Panc1 (cell line): ENCODE measurements around the gene TMSB15C. TPM values are rescaled to one million over a fixed set of nuclear protein-coding genes. Genes with fewer than 3 reads are reported as not detected.
"Not testable (repeated sequence)": the region's sequence is repeated elsewhere in the genome, so short reads cannot be mapped to it uniquely, and the experiment has no call there.

ENCODE experiments used
- ATAC-seq: fragments of 200-7000 bp; cut with Tn5 transposase; 2 replicates; pipeline ENCODE4 v1.9.1; 2020; ENCODE audit warnings: mild to moderate bottlenecking, moderate library complexity
- Bru-seq: library from RNA; stranded (reverse); fragments of 400-500 nt; gene quantifications from one replicate; lab custom pipeline; 2021; lab: Mats Ljungman, UMichigan
- BruChase-seq, 2 experiments: library from RNA; stranded (reverse); fragments of 400-500 nt; gene quantifications; one replicate each; lab custom pipeline; 2021; lab: Mats Ljungman, UMichigan
- BruUV-seq: library from RNA; stranded (reverse); fragments of 400-500 nt; replicated peaks from 2 replicates; lab custom pipeline; 2021; lab: Mats Ljungman, UMichigan
- CTCF ChIA-PET: fragments of 300-600 bp; sonication (Branson Sonifier 250); formaldehyde crosslinking; loops from one replicate; lab custom pipeline; 2022; ENCODE audit warnings: antibody characterized with exemption; lab: Charles Lee
- POLR2A ChIA-PET: fragments of 300-600 bp; sonication (Branson Sonifier 250); formaldehyde crosslinking; loops from one replicate; lab custom pipeline; 2022; ENCODE audit warnings: antibody characterized with exemption; lab: Charles Lee
- DNase-seq: peaks from one replicate; pipeline ENCODE4 v3.0.0-alpha.2; 2010; ENCODE audit warnings: low read depth, low spot score
- H3K27ac ChIP-seq: 2 replicates; pipeline ENCODE4 v1.5.1; 2011; ENCODE audit warnings: mild to moderate bottlenecking, low read length, inconsistent platforms
- H3K27me3 ChIP-seq: fragments of 200-500 bp; sonication (Bioruptor generic); 2 replicates; pipeline ENCODE4 v1.6.0; 2014; ENCODE audit warnings: low read length, inconsistent platforms; ENCODE audit not compliant: control insufficient read depth, insufficient read depth
- H3K36me3 ChIP-seq: fragments of 200-500 bp; sonication (Bioruptor generic); 2 replicates; pipeline ENCODE4 v1.5.1; 2014; ENCODE audit warnings: inconsistent platforms, mild to moderate bottlenecking, low read length, moderate library complexity; ENCODE audit not compliant: control insufficient read depth, insufficient read depth
- H3K4me1 ChIP-seq: 2 replicates; pipeline ENCODE4 v1.5.1; 2011; ENCODE audit warnings: inconsistent platforms, mild to moderate bottlenecking, low read length, moderate library complexity; ENCODE audit not compliant: control insufficient read depth, insufficient read depth
- H3K4me3 ChIP-seq, 2 experiments: 2 replicates each; pipeline ENCODE4 v1.5.1; 2011 to 2012; ENCODE audit warnings: low read depth in 2 of 2, low read length in 2 of 2, mild to moderate bottlenecking in 2 of 2, inconsistent platforms in 1 of 2, moderate library complexity in 1 of 2
- H3K9me3 ChIP-seq: fragments of 200-500 bp; sonication (Bioruptor generic); 2 replicates; pipeline ENCODE4 v1.5.1; 2014; ENCODE audit warnings: low read depth, mild to moderate bottlenecking, inconsistent platforms, low read length, moderate library complexity; ENCODE audit not compliant: control insufficient read depth, insufficient read depth
- POLR2AphosphoS5 ChIP-seq: IDR thresholded peaks from 2 replicates; pipeline ENCODE4 v1.6.1; 2012; ENCODE audit warnings: mild to moderate bottlenecking, low read depth, low read length, moderate library complexity
- REST ChIP-seq, 2 experiments: IDR thresholded peaks; 2 replicates each; pipeline ENCODE4 v1.6.1; 2011 to 2012; ENCODE audit warnings: low read depth in 2 of 2, control low read depth in 1 of 2, low read length in 1 of 2, mild to moderate bottlenecking in 1 of 2, moderate library complexity in 1 of 2; ENCODE audit not compliant: insufficient read depth in 1 of 2
- TCF7L2 ChIP-seq: IDR thresholded peaks from 2 replicates; pipeline ENCODE4 v1.6.1; 2011; ENCODE audit warnings: mild to moderate bottlenecking, low read depth, low read length, inconsistent platforms
- in situ Hi-C: cut with HindIII; loops from 2 replicates; pipeline ENCODE4 v1.10.0; 2016; ENCODE audit warnings: low sequenced_read_pairs, low pct_unique_long_range_greater_than_20kb
- intact Hi-C: fragments of 100-400 bp; cut with micrococcal nuclease; formaldehyde crosslinking; loops from one replicate; pipeline ENCODE4 v1.10.0; 2022; ENCODE audit not compliant: unreplicated experiment
- long read RNA-seq: library from polyadenylated mRNA; unstranded; transcript quantifications from one replicate; pipeline ENCODE4 v2.0.0, GENCODE V29; 2021; ENCODE audit not compliant: unreplicated experiment
- polyA plus RNA-seq: library from polyadenylated mRNA; unstranded; fragments of >200 nt; gene quantifications from one replicate; pipeline ENCODE4 v1.2.1, GENCODE V29; 2012; ENCODE audit warnings: missing spikeins; ENCODE audit not compliant: insufficient read length
- total RNA-seq: library from RNA; stranded (reverse); gene quantifications from one replicate; pipeline ENCODE4 v1.2.1, GENCODE V29; 2021; ENCODE audit not compliant: unreplicated experiment
- TF ChIP-seq, protein P1 (sequence below): fragments of 450-650 bp; IDR thresholded peaks from 2 replicates; pipeline ENCODE4 v1.5.1; 2017; ENCODE audit warnings: mild to moderate bottlenecking

The TMSB15C gene
- total RNA-seq, result 2.1 TPM
- polyA plus RNA-seq, result 0.82 TPM
- Bru-seq, nascent RNA, result percentile 7 among the genes with signal in this experiment
- BruChase-seq, experiment 1, labeled RNA remaining after a 2-hour chase, result percentile 18 among the genes with signal in this experiment
- BruChase-seq, experiment 2, labeled RNA remaining after a 6-hour chase, result percentile 23 among the genes with signal in this experiment
- long read RNA-seq, partial matches to known transcripts, result 0 of 5 reads
- long read RNA-seq, other reads (novel, unspliced or antisense), result 3 of 5 reads

DNA sequence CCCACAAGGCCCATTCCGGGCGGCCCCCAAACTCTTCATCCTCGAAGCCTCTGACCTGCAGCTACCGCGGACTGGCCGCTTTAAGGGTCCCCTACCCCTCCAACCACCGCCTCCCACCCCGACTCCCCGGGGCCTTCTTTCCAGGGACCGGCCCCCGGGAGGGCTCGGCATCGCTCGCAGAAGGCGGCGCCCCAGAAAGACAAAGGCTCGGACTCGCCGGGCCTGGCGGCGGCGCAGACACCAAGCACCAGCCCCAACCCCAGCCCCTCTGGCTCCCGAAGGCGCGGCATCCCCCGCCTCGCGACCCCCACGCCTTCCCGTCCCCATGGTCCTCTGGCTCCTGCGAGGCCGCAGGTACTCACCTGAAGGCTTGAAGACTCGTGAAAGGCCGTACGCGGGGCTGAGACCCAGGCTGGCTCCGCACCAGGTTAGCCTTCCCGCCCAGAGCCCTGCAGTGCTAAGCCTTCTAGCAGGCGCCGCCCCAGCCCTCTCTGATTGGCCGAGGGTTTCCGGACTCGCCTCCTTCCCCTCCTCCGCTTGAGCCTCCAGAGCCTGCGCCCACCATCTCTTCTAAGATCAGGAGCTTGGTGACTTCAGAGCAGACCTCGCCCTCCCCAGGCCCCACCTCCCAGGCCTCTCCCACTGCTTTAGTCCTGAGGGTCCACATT, at the start of gene TMSB15C:
Gene TMSB15C, minus strand, starts transcription at position 459 of the 668 bp plus-strand sequence.
- H3K27ac ChIP-seq, CTCF ChIA-PET, intact Hi-C loops, H3K9me3 ChIP-seq, H3K4me1 ChIP-seq, H3K27me3 ChIP-seq, BruUV-seq, DNase-seq, H3K36me3 ChIP-seq, POLR2A ChIA-PET, H3K4me3 ChIP-seq, in situ Hi-C loops: not testable (repeated sequence)
- ATAC-seq, result peak; percentile 99

- in situ Hi-C loops, result no loop called here
Measured at GRCh38 chrX:104122829-104123228, 46.8 kb upstream of the TMSB15C start.

More at GRCh38 chrX:104122829-104123228, 46.8 kb upstream of the TMSB15C start:
- no peaks in the 10 kb centered on the region for H3K4me1 ChIP-seq
- ChIA-PET CTCF (no interaction called here), POLR2A (no interaction called here)
- no peaks in the 10 kb centered on the region for H3K9me3 ChIP-seq
- H3K36me3 ChIP-seq, result no peaks in the 10 kb centered on the region
- TF ChIP-seq, protein P1, sequence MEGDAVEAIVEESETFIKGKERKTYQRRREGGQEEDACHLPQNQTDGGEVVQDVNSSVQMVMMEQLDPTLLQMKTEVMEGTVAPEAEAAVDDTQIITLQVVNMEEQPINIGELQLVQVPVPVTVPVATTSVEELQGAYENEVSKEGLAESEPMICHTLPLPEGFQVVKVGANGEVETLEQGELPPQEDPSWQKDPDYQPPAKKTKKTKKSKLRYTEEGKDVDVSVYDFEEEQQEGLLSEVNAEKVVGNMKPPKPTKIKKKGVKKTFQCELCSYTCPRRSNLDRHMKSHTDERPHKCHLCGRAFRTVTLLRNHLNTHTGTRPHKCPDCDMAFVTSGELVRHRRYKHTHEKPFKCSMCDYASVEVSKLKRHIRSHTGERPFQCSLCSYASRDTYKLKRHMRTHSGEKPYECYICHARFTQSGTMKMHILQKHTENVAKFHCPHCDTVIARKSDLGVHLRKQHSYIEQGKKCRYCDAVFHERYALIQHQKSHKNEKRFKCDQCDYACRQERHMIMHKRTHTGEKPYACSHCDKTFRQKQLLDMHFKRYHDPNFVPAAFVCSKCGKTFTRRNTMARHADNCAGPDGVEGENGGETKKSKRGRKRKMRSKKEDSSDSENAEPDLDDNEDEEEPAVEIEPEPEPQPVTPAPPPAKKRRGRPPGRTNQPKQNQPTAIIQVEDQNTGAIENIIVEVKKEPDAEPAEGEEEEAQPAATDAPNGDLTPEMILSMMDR, result no peak
- TF ChIP-seq REST (IDR thresholded peaks at IDR 0.05; ENCODE audit: insufficient read depth in 1 of 2, low read depth in 2 of 2, low read length in 1 of 2), result no peak
- no peak for TF ChIP-seq POLR2AphosphoS5
- no peak for TF ChIP-seq TCF7L2
- H3K4me3 ChIP-seq, result no peak overlapping the region
- H3K27ac ChIP-seq, result no peak overlapping the region
- ATAC-seq (no peak), DNase-seq (no peak)
- H3K27me3 ChIP-seq, result no peaks in the 10 kb centered on the region
- no TSS peak for BruUV-seq
- intact Hi-C loops, result no loop called here
